ENCODE results near the gene RNF180.
A peak's percentile ranks its signal among the peaks of the same experiment; 100 is the strongest.
"Not testable (repeated sequence)": the region's sequence is repeated elsewhere in the genome, so short reads cannot be mapped to it uniquely, and the experiment has no call there.

Gene RNF180

GRCh38 chr5:64206653-64207052 lies 41.0 kb downstream of the RNF180 start:
- no peaks in the 10 kb centered on the region for H3K4me1 ChIP-seq (ENCODE audit: control insufficient read depth in 5 of 5, insufficient read depth in 5 of 5, low read length in 5 of 5)
- H3K27ac ChIP-seq (ENCODE audit: low read depth, low read length), result no peak overlapping the region
- no peaks in the 10 kb centered on the region for H3K9me3 ChIP-seq (ENCODE audit: control insufficient read depth in 5 of 5, low read length in 5 of 5)
- H3K9ac ChIP-seq (ENCODE audit: low read length in 5 of 5), result no peak overlapping the region
- H3K36me3 ChIP-seq (ENCODE audit: control insufficient read depth in 5 of 5, insufficient read depth in 5 of 5, low read length in 5 of 5), result no peaks in the 10 kb centered on the region
- no peak overlapping the region for H3K4me3 ChIP-seq (ENCODE audit: low read depth in 1 of 5, low read length in 5 of 5)
- H3K27me3 ChIP-seq (ENCODE audit: control insufficient read depth in 5 of 5, insufficient read depth in 4 of 5, low read length in 5 of 5), result no peaks in the 10 kb centered on the region

GRCh38 chr5:64207978-64208377 lies 42.3 kb downstream of the RNF180 start:
- Histone ChIP-seq H3K36me3 (ENCODE audit: control insufficient read depth in 5 of 5, insufficient read depth in 5 of 5, low read length in 5 of 5) (peaks cover 0 to 2% (median 0%) of the 10 kb centered on the region in 5 donors), H3K4me1 (ENCODE audit: control insufficient read depth in 5 of 5, insufficient read depth in 5 of 5, low read length in 5 of 5) (no peaks in the 10 kb centered on the region), H3K9ac (ENCODE audit: low read length in 5 of 5) (no peak overlapping the region), H3K4me3 (ENCODE audit: low read depth in 1 of 5, low read length in 5 of 5) (no peak overlapping the region), H3K9me3 (ENCODE audit: control insufficient read depth in 5 of 5, low read length in 5 of 5) (no peaks in the 10 kb centered on the region), H3K27ac (ENCODE audit: low read depth, low read length) (no peak overlapping the region), H3K27me3 (ENCODE audit: control insufficient read depth in 5 of 5, insufficient read depth in 4 of 5, low read length in 5 of 5) (no peaks in the 10 kb centered on the region)

GRCh38 chr5:64209353-64209752 lies 43.7 kb downstream of the RNF180 start:
- no peak overlapping the region for H3K9ac ChIP-seq (ENCODE audit: low read length in 5 of 5)
- H3K36me3 ChIP-seq (ENCODE audit: control insufficient read depth in 5 of 5, insufficient read depth in 5 of 5, low read length in 5 of 5), result peaks cover 0 to 11% (median 0%) of the 10 kb centered on the region in 5 donors
- no peaks in the 10 kb centered on the region for H3K4me1 ChIP-seq (ENCODE audit: control insufficient read depth in 5 of 5, insufficient read depth in 5 of 5, low read length in 5 of 5)

GRCh38 chr5:64210866-64211265 lies 45.2 kb downstream of the RNF180 start:
- H3K9me3 ChIP-seq (ENCODE audit: control insufficient read depth in 5 of 5, low read length in 5 of 5), result no peaks in the 10 kb centered on the region
- H3K4me3 ChIP-seq (ENCODE audit: low read depth in 1 of 5, low read length in 5 of 5), result no peak overlapping the region
- H3K9ac ChIP-seq (ENCODE audit: low read length in 5 of 5), result no peak overlapping the region
- no peak overlapping the region for H3K27ac ChIP-seq (ENCODE audit: low read depth, low read length)
- H3K36me3 ChIP-seq (ENCODE audit: control insufficient read depth in 5 of 5, insufficient read depth in 5 of 5, low read length in 5 of 5), result peaks cover 0 to 11% (median 0%) of the 10 kb centered on the region in 5 donors
- no peaks in the 10 kb centered on the region for H3K27me3 ChIP-seq (ENCODE audit: control insufficient read depth in 5 of 5, insufficient read depth in 4 of 5, low read length in 5 of 5)
- H3K4me1 ChIP-seq (ENCODE audit: control insufficient read depth in 5 of 5, insufficient read depth in 5 of 5, low read length in 5 of 5), result no peaks in the 10 kb centered on the region

More at GRCh38 chr5:64209353-64209752, 43.7 kb downstream of the RNF180 start:
- H3K27me3 ChIP-seq (ENCODE audit: control insufficient read depth in 5 of 5, insufficient read depth in 4 of 5, low read length in 5 of 5), result no peaks in the 10 kb centered on the region
- H3K9me3 ChIP-seq (ENCODE audit: control insufficient read depth in 5 of 5, low read length in 5 of 5), result no peaks in the 10 kb centered on the region
- no peak overlapping the region for H3K27ac ChIP-seq (ENCODE audit: low read depth, low read length)
- no peak overlapping the region for H3K4me3 ChIP-seq (ENCODE audit: low read depth in 1 of 5, low read length in 5 of 5)

GRCh38 chr5:64213011-64213410 lies 47.4 kb downstream of the RNF180 start:
- H3K4me3 ChIP-seq (ENCODE audit: low read depth in 1 of 5, low read length in 5 of 5), result no peak overlapping the region
- no peaks in the 10 kb centered on the region for H3K4me1 ChIP-seq (ENCODE audit: control insufficient read depth in 5 of 5, insufficient read depth in 5 of 5, low read length in 5 of 5)
- H3K27ac ChIP-seq (ENCODE audit: low read depth, low read length), result no peak overlapping the region

GRCh38 chr5:64213531-64213930 lies 47.9 kb downstream of the RNF180 start:
- Histone ChIP-seq H3K27ac (ENCODE audit: low read depth, low read length) (no peak overlapping the region), H3K4me3 (ENCODE audit: low read depth in 1 of 5, low read length in 5 of 5) (no peak overlapping the region), H3K36me3 (ENCODE audit: control insufficient read depth in 5 of 5, insufficient read depth in 5 of 5, low read length in 5 of 5) (peaks cover 0 to 11% (median 0%) of the 10 kb centered on the region in 5 donors), H3K9me3 (ENCODE audit: control insufficient read depth in 5 of 5, low read length in 5 of 5) (no peaks in the 10 kb centered on the region), H3K4me1 (ENCODE audit: control insufficient read depth in 5 of 5, insufficient read depth in 5 of 5, low read length in 5 of 5) (no peaks in the 10 kb centered on the region), H3K27me3 (ENCODE audit: control insufficient read depth in 5 of 5, insufficient read depth in 4 of 5, low read length in 5 of 5) (no peaks in the 10 kb centered on the region), H3K9ac (ENCODE audit: low read length in 5 of 5) (peak overlapping the region in 1 of 5 donors; percentile 13)

More at GRCh38 chr5:64213011-64213410, 47.4 kb downstream of the RNF180 start:
- Histone ChIP-seq H3K9ac (ENCODE audit: low read length in 5 of 5) (no peak overlapping the region), H3K27me3 (ENCODE audit: control insufficient read depth in 5 of 5, insufficient read depth in 4 of 5, low read length in 5 of 5) (no peaks in the 10 kb centered on the region), H3K36me3 (ENCODE audit: control insufficient read depth in 5 of 5, insufficient read depth in 5 of 5, low read length in 5 of 5) (peaks cover 0 to 11% (median 0%) of the 10 kb centered on the region in 5 donors), H3K9me3 (ENCODE audit: control insufficient read depth in 5 of 5, low read length in 5 of 5) (no peaks in the 10 kb centered on the region)

- Histone ChIP-seq H3K9ac (ENCODE audit: low read length in 5 of 5) (peak overlapping the region in 1 of 5 donors; percentile 30), H3K9me3 (ENCODE audit: control insufficient read depth in 5 of 5, low read length in 5 of 5) (no peaks in the 10 kb centered on the region), H3K27ac (ENCODE audit: low read depth, low read length) (no peak overlapping the region), H3K36me3 (ENCODE audit: control insufficient read depth in 5 of 5, insufficient read depth in 5 of 5, low read length in 5 of 5) (peaks cover 0 to 11% (median 0%) of the 10 kb centered on the region in 5 donors), H3K4me1 (ENCODE audit: control insufficient read depth in 5 of 5, insufficient read depth in 5 of 5, low read length in 5 of 5) (no peaks in the 10 kb centered on the region), H3K27me3 (ENCODE audit: control insufficient read depth in 5 of 5, insufficient read depth in 4 of 5, low read length in 5 of 5) (no peaks in the 10 kb centered on the region), H3K4me3 (ENCODE audit: low read depth in 1 of 5, low read length in 5 of 5) (no peak overlapping the region)
Observed at GRCh38 chr5:64214132-64214531, 48.5 kb downstream of the RNF180 start.

- Histone ChIP-seq H3K27me3 (ENCODE audit: control insufficient read depth in 5 of 5, insufficient read depth in 4 of 5, low read length in 5 of 5) (no peaks in the 10 kb centered on the region), H3K9ac (ENCODE audit: low read length in 5 of 5) (no peak overlapping the region), H3K9me3 (ENCODE audit: control insufficient read depth in 5 of 5, low read length in 5 of 5) (no peaks in the 10 kb centered on the region), H3K36me3 (ENCODE audit: control insufficient read depth in 5 of 5, insufficient read depth in 5 of 5, low read length in 5 of 5) (peaks cover 0 to 3% (median 0%) of the 10 kb centered on the region in 5 donors), H3K4me1 (ENCODE audit: control insufficient read depth in 5 of 5, insufficient read depth in 5 of 5, low read length in 5 of 5) (no peaks in the 10 kb centered on the region), H3K4me3 (ENCODE audit: low read depth in 1 of 5, low read length in 5 of 5) (no peak overlapping the region), H3K27ac (ENCODE audit: low read depth, low read length) (no peak overlapping the region)
Observed at GRCh38 chr5:64221911-64222310, 56.3 kb downstream of the RNF180 start.

- not testable (repeated sequence) for H3K9me3 ChIP-seq (ENCODE audit: control insufficient read depth in 5 of 5, low read length in 5 of 5); H3K36me3 ChIP-seq (ENCODE audit: control insufficient read depth in 5 of 5, insufficient read depth in 5 of 5, low read length in 5 of 5); H3K4me3 ChIP-seq (ENCODE audit: low read depth in 1 of 5, low read length in 5 of 5); H3K27me3 ChIP-seq (ENCODE audit: control insufficient read depth in 5 of 5, insufficient read depth in 4 of 5, low read length in 5 of 5); H3K27ac ChIP-seq (ENCODE audit: low read depth, low read length); H3K4me1 ChIP-seq (ENCODE audit: control insufficient read depth in 5 of 5, insufficient read depth in 5 of 5, low read length in 5 of 5); H3K9ac ChIP-seq (ENCODE audit: low read length in 5 of 5)
Observed at GRCh38 chr5:64225286-64225981, 59.8 kb downstream of the RNF180 start.

- H3K4me3 ChIP-seq (ENCODE audit: low read depth in 1 of 5, low read length in 5 of 5); H3K27ac ChIP-seq (ENCODE audit: low read depth, low read length); H3K27me3 ChIP-seq (ENCODE audit: control insufficient read depth in 5 of 5, insufficient read depth in 4 of 5, low read length in 5 of 5); H3K9me3 ChIP-seq (ENCODE audit: control insufficient read depth in 5 of 5, low read length in 5 of 5); H3K9ac ChIP-seq (ENCODE audit: low read length in 5 of 5); H3K36me3 ChIP-seq (ENCODE audit: control insufficient read depth in 5 of 5, insufficient read depth in 5 of 5, low read length in 5 of 5); H3K4me1 ChIP-seq (ENCODE audit: control insufficient read depth in 5 of 5, insufficient read depth in 5 of 5, low read length in 5 of 5): not testable (repeated sequence)
Observed at GRCh38 chr5:64227131-64227537, 61.5 kb downstream of the RNF180 start.

Data from subcutaneous abdominal adipose tissue (tissue), 5 donors.